GM23248 (cell line): ENCODE measurements around the gene PAQR7. TPM values are rescaled to one million over a fixed set of nuclear protein-coding genes. Genes with fewer than 3 reads are reported as not detected.

Source experiments
- DNase-seq: peaks from one replicate; pipeline ENCODE4 v3.0.0-alpha.2; 2015
- H2AFZ ChIP-seq: fragments of 200-600 bp; sonication (generic); 2 replicates; pipeline ENCODE4 v1.6.1; 2016; ENCODE audit warnings: antibody characterized with exemption
- H3F3A ChIP-seq: fragments of 200-600 bp; sonication (generic); 2 replicates; pipeline ENCODE4 v1.6.1; 2016; ENCODE audit warnings: mild to moderate bottlenecking, antibody characterized with exemption, mixed run types; ENCODE audit not compliant: insufficient read depth
- H3K27ac ChIP-seq: fragments of 200-600 bp; sonication (generic); 2 replicates; pipeline ENCODE4 v1.5.1; 2016; ENCODE audit warnings: mild to moderate bottlenecking
- H3K27me3 ChIP-seq: fragments of 200-600 bp; sonication (generic); replicated peaks from 2 replicates; pipeline ENCODE4 v1.6.1; 2016; ENCODE audit warnings: mild to moderate bottlenecking; ENCODE audit not compliant: insufficient read depth
- H3K36me3 ChIP-seq: fragments of 200-600 bp; sonication (generic); 2 replicates; pipeline ENCODE4 v1.6.1; 2016; ENCODE audit warnings: low read depth, mild to moderate bottlenecking
- H3K4me1 ChIP-seq: fragments of 200-600 bp; sonication (generic); 2 replicates; pipeline ENCODE4 v1.6.1; 2016; ENCODE audit warnings: mild to moderate bottlenecking; ENCODE audit not compliant: insufficient read depth
- H3K4me2 ChIP-seq: fragments of 200-600 bp; sonication (generic); one replicate; pipeline ENCODE4 v1.6.1; 2016; ENCODE audit warnings: mild to moderate bottlenecking; ENCODE audit not compliant: unreplicated experiment
- H3K4me3 ChIP-seq: fragments of 200-600 bp; sonication (generic); 2 replicates; pipeline ENCODE4 v1.5.1; 2016; ENCODE audit warnings: mild to moderate bottlenecking
- H3K79me2 ChIP-seq: fragments of 200-600 bp; sonication (generic); 2 replicates; pipeline ENCODE4 v1.6.1; 2016; ENCODE audit warnings: mild to moderate bottlenecking; ENCODE audit not compliant: insufficient read depth
- H3K9ac ChIP-seq: fragments of 200-600 bp; sonication (generic); 2 replicates; pipeline ENCODE4 v1.6.1; 2016; ENCODE audit warnings: mild to moderate bottlenecking
- H3K9me2 ChIP-seq: fragments of 200-600 bp; sonication (generic); 2 replicates; pipeline ENCODE4 v1.6.1; 2016; ENCODE audit warnings: mixed run types, mild to moderate bottlenecking, moderate library complexity; ENCODE audit not compliant: insufficient read depth
- H3K9me3 ChIP-seq: fragments of 200-600 bp; sonication (generic); one replicate; pipeline ENCODE4 v1.6.1; 2017; ENCODE audit warnings: low read depth
- H4K20me1 ChIP-seq: fragments of 200-600 bp; sonication (generic); 2 replicates; pipeline ENCODE4 v1.6.0; 2016; ENCODE audit not compliant: insufficient read depth
- EZH2 ChIP-seq: fragments of 200-600 bp; sonication (generic); IDR thresholded peaks from 2 replicates; pipeline ENCODE4 v1.6.1; 2018; ENCODE audit warnings: antibody characterized with exemption, mild to moderate bottlenecking; ENCODE audit not compliant: insufficient read depth, poor library complexity, severe bottlenecking
- EZH2phosphoT487 ChIP-seq: fragments of 200-600 bp; sonication (generic); IDR thresholded peaks from 2 replicates; pipeline ENCODE4 v1.6.1; 2018; ENCODE audit warnings: antibody characterized with exemption, moderate library complexity, mild to moderate bottlenecking, low read depth; ENCODE audit not compliant: insufficient read depth
- WGBS, 2 experiments: methylation state at CpG; one replicate each; pipeline ENCODE4 v1.1.6; 2015 to 2017; ENCODE audit warnings: low lambda C conversion rate in 2 of 2, low coverage in 1 of 2; ENCODE audit errors: missing lambda C conversion rate in 2 of 2; 5-methylcytosine and 5-hydroxymethylcytosine counted together
- in situ Hi-C: fragments of 300-500 bp; cut with MboI; formaldehyde crosslinking; loops from 2 replicates; pipeline ENCODE4 v1.15.0; 2020
- polyA plus RNA-seq: library from polyadenylated mRNA; unstranded; fragments of >200 nt; fragmentation: Nextera tagmentation; extraction: Ambion mirVana; gene quantifications from 2 replicates; pipeline ENCODE4 v1.2.1, GENCODE V29; 2016
- total RNA-seq: library from RNA; depleted of rRNA; stranded (reverse); fragments of >200 nt; shearing (Covaris generic); gene quantifications from 2 replicates; pipeline ENCODE4 v1.2.3, GENCODE V29; 2014

Gene PAQR7
- total and polyA plus RNA-seq, 2 experiments from 2014 or later: 12.7 to 20.6 TPM

GRCh38 chr1:25905680-25906643 is 30.5 kb upstream of the PAQR7 start, which contains the start of gene STMN1:
Gene STMN1, minus strand, starts transcription at chr1:25906419. Its CDS starts 1,743 bp downstream, at chr1:25904676.
- H3K4me1 ChIP-seq: peaks cover 12% of the 10 kb centered on the region
- peak within 1 kb of the TSS; percentile 89 for H3K27ac ChIP-seq
- TF ChIP-seq EZH2 (no peak), EZH2phosphoT487 (no peak)
- peaks cover 37% of the 10 kb centered on the region for H3F3A ChIP-seq
- no peaks in the 10 kb centered on the region for H3K9me2 ChIP-seq
- 1 to 3% methylated on average over 28 to 85 of the region's 102 CpGs for WGBS, 2 experiments
- no peaks in the 10 kb centered on the region for H4K20me1 ChIP-seq
- H3K27me3 ChIP-seq: no peaks in the 10 kb centered on the region
- H3K9me3 ChIP-seq: no peaks in the 10 kb centered on the region
- peaks cover 37% of the 10 kb centered on the region for H3K79me2 ChIP-seq
- H3K36me3 ChIP-seq: 0 out of 2 replicates have a peak, but pooled peaks cover 5% of the 10 kb centered on the region
- peak within 1 kb of the TSS; percentile 87 for H3K4me3 ChIP-seq
- peak within 1 kb of the TSS; percentile 93 for H3K4me2 ChIP-seq
- peak; percentile 92 for DNase-seq
- in situ Hi-C loops: no loop called here
- peak within 1 kb of the TSS; percentile 88 for H3K9ac ChIP-seq
- peak within 1 kb of the TSS; percentile 94 for H2AFZ ChIP-seq

- H3K4me2 ChIP-seq: peak overlapping the region; percentile 93
- H3K36me3 ChIP-seq: peaks cover 5% of the 10 kb centered on the region; the same call in 1 of the 2 replicates
- peak overlapping the region; percentile 88 for H3K9ac ChIP-seq
- peak overlapping the region; percentile 89 for H3K27ac ChIP-seq
- H2AFZ ChIP-seq: peak overlapping the region; percentile 94
- peaks cover 12% of the 10 kb centered on the region for H3K4me1 ChIP-seq
- TF ChIP-seq EZH2phosphoT487 (no peak), EZH2 (no peak)
- peaks cover 46% of the 10 kb centered on the region for H3K79me2 ChIP-seq
- peak overlapping the region; percentile 87 for H3K4me3 ChIP-seq
- H4K20me1 ChIP-seq: no peaks in the 10 kb centered on the region
- no peaks in the 10 kb centered on the region for H3K27me3 ChIP-seq
- WGBS, 2 experiments: 0% methylated on average over 18 to 34 of the region's 34 CpGs
- peak; percentile 96 for DNase-seq
- in situ Hi-C loops: no loop called here
- H3K9me2 ChIP-seq: no peaks in the 10 kb centered on the region
- peaks cover 37% of the 10 kb centered on the region for H3F3A ChIP-seq
- H3K9me3 ChIP-seq: no peaks in the 10 kb centered on the region
Measured at GRCh38 chr1:25904943-25905679, 29.6 kb upstream of the PAQR7 start.

- Histone ChIP-seq H3K9me2 (no peaks in the 10 kb centered on the region), H3K27me3 (no peaks in the 10 kb centered on the region), H2AFZ (peak overlapping the region; percentile 94), H3K79me2 (peaks cover 56% of the 10 kb centered on the region), H3K36me3 (peaks cover 5% of the 10 kb centered on the region; the same call in 1 of the 2 replicates), H3K9ac (peak overlapping the region; percentile 88), H3F3A (peaks cover 37% of the 10 kb centered on the region), H3K9me3 (no peaks in the 10 kb centered on the region), H3K27ac (no peak overlapping the region), H3K4me1 (peaks cover 12% of the 10 kb centered on the region), H4K20me1 (no peaks in the 10 kb centered on the region), H3K4me3 (peak overlapping the region; percentile 87), H3K4me2 (peak overlapping the region; percentile 93)
- WGBS, 2 experiments: 56 to 58% methylated on average over 3 of the region's 3 CpGs
- no peak for DNase-seq
- in situ Hi-C loops: no loop called here
- TF ChIP-seq EZH2phosphoT487 (no peak), EZH2 (no peak)
Measured at GRCh38 chr1:25903986-25904385, 28.5 kb upstream of the PAQR7 start.

DNA sequence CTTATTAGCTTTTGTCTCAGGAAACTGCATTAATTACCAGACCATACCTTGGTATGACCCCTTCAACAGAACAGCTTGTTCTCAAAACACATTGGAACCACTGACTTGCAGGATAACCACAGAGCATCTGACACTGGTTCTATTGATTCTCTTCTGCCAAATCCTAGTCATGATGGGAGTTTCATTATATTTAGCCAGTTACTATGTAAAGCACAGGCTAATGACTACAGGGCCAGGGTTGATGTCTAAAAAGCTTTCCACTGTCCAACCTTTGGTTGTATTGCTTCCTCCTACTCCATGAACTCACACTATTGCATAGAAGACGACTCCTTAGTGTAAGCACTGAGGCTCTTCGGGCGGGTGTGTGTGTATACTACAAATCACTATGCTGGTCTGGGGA is 27.0 kb upstream of the PAQR7 start:
- Histone ChIP-seq H3K4me3 (no peak overlapping the region), H3K36me3 (peaks cover 5% of the 10 kb centered on the region; the same call in 1 of the 2 replicates), H4K20me1 (no peaks in the 10 kb centered on the region), H3K4me1 (peaks cover 12% of the 10 kb centered on the region), H3K4me2 (no peak overlapping the region), H3F3A (peaks cover 30% of the 10 kb centered on the region), H3K9me3 (no peaks in the 10 kb centered on the region), H3K9me2 (no peaks in the 10 kb centered on the region), H3K27ac (no peak overlapping the region), H3K9ac (no peak overlapping the region), H2AFZ (no peak overlapping the region), H3K27me3 (no peaks in the 10 kb centered on the region), H3K79me2 (peaks cover 56% of the 10 kb centered on the region)
- DNase-seq: no peak
- 98 to 100% methylated on average over 3 of the region's 3 CpGs for WGBS, 2 experiments
- in situ Hi-C loops: no loop called here
- TF ChIP-seq EZH2phosphoT487 (no peak), EZH2 (no peak)
